Measurements from ENCODE around the gene RERE.

DNA sequence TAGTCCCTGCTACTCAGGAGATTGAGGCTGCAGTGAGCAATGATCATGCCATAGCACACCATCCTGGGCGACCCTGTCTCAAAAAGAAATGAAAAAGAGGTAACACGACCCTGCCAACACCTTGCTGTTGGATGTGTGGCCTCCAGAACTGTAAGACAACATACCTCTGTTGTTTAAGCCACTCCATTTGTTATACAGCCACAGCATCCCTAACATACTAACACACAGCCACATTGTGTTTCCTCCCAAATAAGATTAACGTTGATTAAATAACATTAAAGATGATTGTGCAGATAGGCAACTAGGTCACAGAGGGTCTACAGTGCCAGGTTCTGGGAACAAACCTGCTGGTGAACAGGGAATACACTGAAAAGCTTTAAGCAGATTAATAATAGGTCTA is 170.4 kb downstream of the RERE start:
- TF ChIP-seq, protein P1, sequence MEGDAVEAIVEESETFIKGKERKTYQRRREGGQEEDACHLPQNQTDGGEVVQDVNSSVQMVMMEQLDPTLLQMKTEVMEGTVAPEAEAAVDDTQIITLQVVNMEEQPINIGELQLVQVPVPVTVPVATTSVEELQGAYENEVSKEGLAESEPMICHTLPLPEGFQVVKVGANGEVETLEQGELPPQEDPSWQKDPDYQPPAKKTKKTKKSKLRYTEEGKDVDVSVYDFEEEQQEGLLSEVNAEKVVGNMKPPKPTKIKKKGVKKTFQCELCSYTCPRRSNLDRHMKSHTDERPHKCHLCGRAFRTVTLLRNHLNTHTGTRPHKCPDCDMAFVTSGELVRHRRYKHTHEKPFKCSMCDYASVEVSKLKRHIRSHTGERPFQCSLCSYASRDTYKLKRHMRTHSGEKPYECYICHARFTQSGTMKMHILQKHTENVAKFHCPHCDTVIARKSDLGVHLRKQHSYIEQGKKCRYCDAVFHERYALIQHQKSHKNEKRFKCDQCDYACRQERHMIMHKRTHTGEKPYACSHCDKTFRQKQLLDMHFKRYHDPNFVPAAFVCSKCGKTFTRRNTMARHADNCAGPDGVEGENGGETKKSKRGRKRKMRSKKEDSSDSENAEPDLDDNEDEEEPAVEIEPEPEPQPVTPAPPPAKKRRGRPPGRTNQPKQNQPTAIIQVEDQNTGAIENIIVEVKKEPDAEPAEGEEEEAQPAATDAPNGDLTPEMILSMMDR (IDR thresholded peaks at IDR 0.05), result no peak
- TF ChIP-seq POLR2A (IDR thresholded peaks at IDR 0.05), result no peak
